Nephron (organoid): ENCODE results near the gene NOL4L.
"Not testable (repeated sequence)": the region's sequence is repeated elsewhere in the genome, so short reads cannot be mapped to it uniquely, and the experiment has no call there.

Experiments used
- H3K27ac Mint-ChIP-seq, 3 experiments: 2 replicates each; pipeline ENCODE4 v1.8.0; 2020; ENCODE audit warnings: mixed read lengths in 3 of 3, mild to moderate bottlenecking in 2 of 3, moderate library complexity in 1 of 3
- H3K27me3 Mint-ChIP-seq: 2 replicates; pipeline ENCODE4 v1.8.0; 2021; ENCODE audit warnings: low read depth, mild to moderate bottlenecking, moderate library complexity, mixed read lengths
- H3K36me3 Mint-ChIP-seq: 2 replicates; pipeline ENCODE4 v1.8.0; 2020; ENCODE audit warnings: low read depth, mixed read lengths
- H3K4me1 Mint-ChIP-seq: 2 replicates; pipeline ENCODE4 v1.8.0; 2020; ENCODE audit warnings: mixed read lengths
- H3K4me3 Mint-ChIP-seq, 3 experiments: 2 replicates each; pipeline ENCODE4 v1.8.0; 2020; ENCODE audit warnings: mild to moderate bottlenecking in 3 of 3, mixed read lengths in 3 of 3, moderate library complexity in 2 of 3
- H3K9me3 Mint-ChIP-seq: 2 replicates; pipeline ENCODE4 v1.8.0; 2020; ENCODE audit warnings: mixed read lengths
- CTCF ChIP-seq, 3 experiments: fragments of 200-600 bp; sonication (generic); IDR thresholded peaks; one replicate each; pipeline ENCODE4 v1.5.0; 2021; ENCODE audit warnings: antibody characterized with exemption in 3 of 3; ENCODE audit not compliant: unreplicated experiment in 3 of 3

The NOL4L gene

GRCh38 chr20:32421290-32421689, 163.8 kb downstream of the NOL4L start:
- Mint-ChIP-seq H3K27ac (no peak overlapping the region), H3K36me3 (peaks cover 30% of the 10 kb centered on the region), H3K4me1 (no peaks in the 10 kb centered on the region), H3K27me3 (no peaks in the 10 kb centered on the region), H3K9me3 (no peaks in the 10 kb centered on the region), H3K4me3 (no peak overlapping the region)
- TF ChIP-seq CTCF (IDR thresholded peaks at IDR 0.05; ENCODE audit: unreplicated experiment in 3 of 3) = no peak

- TF ChIP-seq CTCF (IDR thresholded peaks at IDR 0.05; ENCODE audit: unreplicated experiment in 3 of 3) = no peak
- H3K27ac Mint-ChIP-seq = no peak overlapping the region
- no peak overlapping the region for H3K4me3 Mint-ChIP-seq
- H3K9me3 Mint-ChIP-seq = no peaks in the 10 kb centered on the region
- peaks cover 17% of the 10 kb centered on the region for H3K4me1 Mint-ChIP-seq
- no peaks in the 10 kb centered on the region for H3K27me3 Mint-ChIP-seq
- peaks cover 21% of the 10 kb centered on the region for H3K36me3 Mint-ChIP-seq
Measured at GRCh38 chr20:32418376-32418775, 166.8 kb downstream of the NOL4L start.

- H3K27me3 Mint-ChIP-seq = no peaks in the 10 kb centered on the region
- H3K4me1 Mint-ChIP-seq = peaks cover 17% of the 10 kb centered on the region
- H3K36me3 Mint-ChIP-seq = peaks cover 17% of the 10 kb centered on the region
- H3K4me3 Mint-ChIP-seq = no peak overlapping the region
- no peaks in the 10 kb centered on the region for H3K9me3 Mint-ChIP-seq
- H3K27ac Mint-ChIP-seq = peak overlapping the region in 1 of 3 experiments; percentile 12
- TF ChIP-seq CTCF (IDR thresholded peaks at IDR 0.05; ENCODE audit: unreplicated experiment in 3 of 3) = no peak
Measured at GRCh38 chr20:32416206-32416605, 168.9 kb downstream of the NOL4L start.

GRCh38 chr20:32415494-32415893, 169.6 kb downstream of the NOL4L start:
- Mint-ChIP-seq H3K4me3 (no peak overlapping the region), H3K9me3 (no peaks in the 10 kb centered on the region), H3K27me3 (no peaks in the 10 kb centered on the region), H3K4me1 (peaks cover 17% of the 10 kb centered on the region), H3K27ac (peak overlapping the region in 2 of 3 experiments; percentile 28 to 60), H3K36me3 (peaks cover 14% of the 10 kb centered on the region)
- no peak for TF ChIP-seq CTCF (IDR thresholded peaks at IDR 0.05; ENCODE audit: unreplicated experiment in 3 of 3)

GRCh38 chr20:32411955-32412706, 173.0 kb downstream of the NOL4L start:
- H3K4me1 Mint-ChIP-seq = peaks cover 17% of the 10 kb centered on the region
- no peak overlapping the region for H3K4me3 Mint-ChIP-seq
- no peaks in the 10 kb centered on the region for H3K9me3 Mint-ChIP-seq
- no peaks in the 10 kb centered on the region for H3K27me3 Mint-ChIP-seq
- H3K36me3 Mint-ChIP-seq = peaks cover 22% of the 10 kb centered on the region
- no peak for TF ChIP-seq CTCF (IDR thresholded peaks at IDR 0.05; ENCODE audit: unreplicated experiment in 3 of 3)
- H3K27ac Mint-ChIP-seq = no peak overlapping the region

- H3K27me3 Mint-ChIP-seq, H3K4me1 Mint-ChIP-seq, H3K9me3 Mint-ChIP-seq, H3K27ac Mint-ChIP-seq, H3K4me3 Mint-ChIP-seq: not testable (repeated sequence)
- H3K36me3 Mint-ChIP-seq = peaks cover 16% of the 10 kb centered on the region
Measured at GRCh38 chr20:32407131-32407750, 177.9 kb downstream of the NOL4L start.
